Neural cell (in vitro differentiated cells): ENCODE measurements around the gene MECR. TPM values are rescaled to one million over a fixed set of nuclear protein-coding genes. Genes with fewer than 3 reads are reported as not detected.

Source experiments
- H2AFZ ChIP-seq: fragments of 200-600, 300-800 bp; sonication (generic), shearing (Covaris generic); 2 replicates; pipeline ENCODE4 v1.6.0; 2014; ENCODE audit warnings: low read depth, mild to moderate bottlenecking, antibody characterized with exemption, low read length, moderate library complexity
- H3F3A ChIP-seq: fragments of 200-600 bp; shearing (Covaris generic); 2 replicates; pipeline ENCODE4 v1.6.1; 2016; ENCODE audit warnings: mild to moderate bottlenecking, moderate library complexity, mixed read lengths, antibody characterized with exemption, low read length; ENCODE audit not compliant: insufficient read depth, poor library complexity, severe bottlenecking
- H3K27ac ChIP-seq: fragments of 200-600, 300-800 bp; sonication (generic), shearing (Covaris generic); 2 replicates; pipeline ENCODE4 v1.5.1; 2014; ENCODE audit warnings: mild to moderate bottlenecking, low read length, moderate library complexity
- H3K27me3 ChIP-seq: fragments of 300-800, 200-600 bp; sonication (generic), shearing (Covaris generic); 2 replicates; pipeline ENCODE4 v1.6.0; 2014; ENCODE audit warnings: mild to moderate bottlenecking, low read depth, low read length, moderate library complexity; ENCODE audit not compliant: insufficient read depth
- H3K36me3 ChIP-seq: fragments of 300-800, 200-600 bp; sonication (generic), shearing (Covaris generic); 2 replicates; pipeline ENCODE4 v1.5.1; 2014; ENCODE audit warnings: mild to moderate bottlenecking, antibody characterized with exemption, low read length, moderate library complexity; ENCODE audit not compliant: insufficient read depth
- H3K4me2 ChIP-seq: fragments of 300-800, 200-600 bp; sonication (generic), shearing (Covaris generic); 2 replicates; pipeline ENCODE4 v1.6.0; 2014; ENCODE audit warnings: mild to moderate bottlenecking, low read length
- H3K4me3 ChIP-seq: fragments of 300-800, 200-600 bp; sonication (generic), shearing (Covaris generic); 2 replicates; pipeline ENCODE4 v1.5.1; 2014; ENCODE audit warnings: mild to moderate bottlenecking, low read length, moderate library complexity
- H3K79me2 ChIP-seq: fragments of 200-600 bp; shearing (Covaris generic); replicated peaks from 2 replicates; pipeline ENCODE4 v1.6.0; 2014; ENCODE audit warnings: mild to moderate bottlenecking, low read length, moderate library complexity; ENCODE audit not compliant: insufficient read depth
- H3K9ac ChIP-seq: fragments of 300-800, 200-600 bp; sonication (generic), shearing (Covaris generic); 2 replicates; pipeline ENCODE4 v1.6.1; 2016; ENCODE audit warnings: mild to moderate bottlenecking, low read length, mixed read lengths
- H3K9me2 ChIP-seq: fragments of 200-600 bp; shearing (Covaris generic); 2 replicates; pipeline ENCODE4 v1.6.1; 2016; ENCODE audit warnings: mild to moderate bottlenecking, low read length, mixed read lengths; ENCODE audit not compliant: insufficient read depth
- H3K9me3 ChIP-seq: fragments of 200-600, 300-800 bp; sonication (generic), shearing (Covaris generic); 2 replicates; pipeline ENCODE4 v1.6.1; 2016; ENCODE audit warnings: mild to moderate bottlenecking, mixed run types, low read length, moderate library complexity, mixed read lengths
- H4K20me1 ChIP-seq: fragments of 200-600 bp; shearing (Covaris generic); 2 replicates; pipeline ENCODE4 v1.6.1; 2016; ENCODE audit warnings: mild to moderate bottlenecking, mixed run types; ENCODE audit not compliant: insufficient read depth
- EP300 ChIP-seq: fragments of 450-650 bp; conservative IDR thresholded peaks from 2 replicates; pipeline ENCODE4 v1.6.1; 2014; ENCODE audit warnings: antibody characterized with exemption, mild to moderate bottlenecking, moderate library complexity; ENCODE audit not compliant: poor library complexity, severe bottlenecking
- EZH2 ChIP-seq: fragments of 200-600, 300-800 bp; shearing (Covaris generic), sonication (generic); IDR thresholded peaks from 2 replicates; pipeline ENCODE4 v1.6.1; 2014; ENCODE audit warnings: antibody characterized with exemption, low read length, borderline replicate concordance, mild to moderate bottlenecking; ENCODE audit not compliant: insufficient read depth, poor library complexity, severe bottlenecking
- MXI1 ChIP-seq: fragments of 450-650 bp; conservative IDR thresholded peaks from 2 replicates; pipeline ENCODE4 v1.6.1; 2014; ENCODE audit warnings: antibody characterized with exemption, mild to moderate bottlenecking; ENCODE audit not compliant: poor library complexity, severe bottlenecking
- POLR2AphosphoS5 ChIP-seq: IDR thresholded peaks from 2 replicates; pipeline ENCODE4 v1.6.1; 2012
- RAD21 ChIP-seq: fragments of 450-650 bp; conservative IDR thresholded peaks from 2 replicates; pipeline ENCODE4 v1.6.1; 2014; ENCODE audit warnings: antibody characterized with exemption, mild to moderate bottlenecking, moderate library complexity
- REST ChIP-seq: IDR thresholded peaks from 2 replicates; pipeline ENCODE4 v1.6.1; 2012; ENCODE audit warnings: borderline replicate concordance
- SMC3 ChIP-seq: fragments of 450-650 bp; conservative IDR thresholded peaks from 2 replicates; pipeline ENCODE4 v1.6.1; 2014; ENCODE audit warnings: antibody characterized with exemption, mild to moderate bottlenecking, moderate library complexity; ENCODE audit not compliant: poor library complexity
- TAF1 ChIP-seq: IDR thresholded peaks from 2 replicates; pipeline ENCODE4 v1.6.1; 2012; ENCODE audit warnings: low read depth
- polyA plus RNA-seq: library from polyadenylated mRNA; depleted of rRNA; stranded (reverse); fragments of >200 nt; gene quantifications from 2 replicates; pipeline ENCODE4 v1.2.3, GENCODE V29; 2014
- TF ChIP-seq, protein P1 (sequence below): fragments of 450-650 bp; IDR thresholded peaks from 2 replicates; pipeline ENCODE4 v1.5.1; 2014; ENCODE audit warnings: antibody characterized with exemption, mild to moderate bottlenecking, moderate library complexity; ENCODE audit not compliant: poor library complexity, severe bottlenecking

Gene MECR
- polyA plus RNA-seq, 1 donor from 2014 or later = 14.0 TPM

GRCh38 chr1:29258189-29258975 is 27.6 kb upstream of the MECR start:
- Histone ChIP-seq H4K20me1 (no peaks in the 10 kb centered on the region), H3K79me2 (no peaks in the 10 kb centered on the region), H2AFZ (no peak overlapping the region), H3K9ac (no peak overlapping the region), H3K27ac (no peak overlapping the region), H3K9me3 (no peaks in the 10 kb centered on the region), H3K27me3 (peaks cover 23% of the 10 kb centered on the region), H3F3A (no peaks in the 10 kb centered on the region), H3K36me3 (no peaks in the 10 kb centered on the region), H3K9me2 (no peaks in the 10 kb centered on the region), H3K4me2 (no peak overlapping the region), H3K4me3 (no peak overlapping the region)
- TF ChIP-seq REST (no peak), EP300 (no peak), POLR2AphosphoS5 (no peak), SMC3 (no peak), RAD21 (no peak), MXI1 (no peak), TAF1 (no peak), EZH2 (no peak)
- TF ChIP-seq, protein P1, sequence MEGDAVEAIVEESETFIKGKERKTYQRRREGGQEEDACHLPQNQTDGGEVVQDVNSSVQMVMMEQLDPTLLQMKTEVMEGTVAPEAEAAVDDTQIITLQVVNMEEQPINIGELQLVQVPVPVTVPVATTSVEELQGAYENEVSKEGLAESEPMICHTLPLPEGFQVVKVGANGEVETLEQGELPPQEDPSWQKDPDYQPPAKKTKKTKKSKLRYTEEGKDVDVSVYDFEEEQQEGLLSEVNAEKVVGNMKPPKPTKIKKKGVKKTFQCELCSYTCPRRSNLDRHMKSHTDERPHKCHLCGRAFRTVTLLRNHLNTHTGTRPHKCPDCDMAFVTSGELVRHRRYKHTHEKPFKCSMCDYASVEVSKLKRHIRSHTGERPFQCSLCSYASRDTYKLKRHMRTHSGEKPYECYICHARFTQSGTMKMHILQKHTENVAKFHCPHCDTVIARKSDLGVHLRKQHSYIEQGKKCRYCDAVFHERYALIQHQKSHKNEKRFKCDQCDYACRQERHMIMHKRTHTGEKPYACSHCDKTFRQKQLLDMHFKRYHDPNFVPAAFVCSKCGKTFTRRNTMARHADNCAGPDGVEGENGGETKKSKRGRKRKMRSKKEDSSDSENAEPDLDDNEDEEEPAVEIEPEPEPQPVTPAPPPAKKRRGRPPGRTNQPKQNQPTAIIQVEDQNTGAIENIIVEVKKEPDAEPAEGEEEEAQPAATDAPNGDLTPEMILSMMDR = no peak

DNA sequence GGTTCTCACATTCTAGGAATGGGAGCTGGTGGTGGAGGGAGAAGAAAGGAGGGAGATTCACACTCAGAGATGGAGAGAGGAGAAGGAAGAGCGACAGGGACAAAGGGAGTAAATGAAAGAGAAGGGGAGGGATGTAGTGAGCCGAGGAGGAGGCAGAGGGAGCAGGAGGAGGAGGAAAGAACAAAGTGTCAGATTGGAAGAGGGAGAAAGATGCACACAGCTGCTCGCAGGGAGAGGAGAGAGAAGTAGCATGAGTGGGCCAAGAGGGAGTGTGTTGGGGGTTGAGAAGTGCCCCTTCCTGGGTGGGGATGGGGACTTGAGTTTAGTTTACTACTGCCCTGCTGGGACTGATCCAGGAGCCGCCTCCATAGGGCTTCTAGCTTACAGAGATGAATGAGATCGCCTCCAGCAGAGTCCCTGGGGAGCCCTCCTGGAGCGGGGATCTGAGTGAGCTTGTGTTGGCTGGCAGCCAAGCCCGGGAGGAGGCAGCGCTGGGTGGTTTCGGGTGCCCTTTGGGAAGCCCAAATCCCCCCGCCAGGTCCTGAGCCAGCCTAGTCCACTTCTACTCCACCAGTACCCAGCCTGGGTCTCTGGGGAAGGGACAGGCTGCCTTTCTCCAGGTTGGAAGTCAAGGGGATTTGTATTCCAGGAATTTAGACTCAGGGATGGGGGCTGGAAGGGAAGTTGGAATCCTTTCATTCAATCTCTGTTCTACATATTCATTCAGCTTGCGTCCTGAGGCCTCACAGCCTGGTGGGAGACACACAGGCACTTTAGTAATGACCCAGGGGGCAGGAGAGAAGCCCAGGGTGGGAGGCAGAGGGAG is 26.5 kb upstream of the MECR start:
- Histone ChIP-seq H2AFZ (no peak overlapping the region), H3F3A (no peaks in the 10 kb centered on the region), H3K27ac (no peak overlapping the region), H3K9me2 (no peaks in the 10 kb centered on the region), H3K27me3 (peaks cover 23% of the 10 kb centered on the region), H3K9ac (no peak overlapping the region), H4K20me1 (no peaks in the 10 kb centered on the region), H3K9me3 (no peaks in the 10 kb centered on the region), H3K4me3 (no peak overlapping the region), H3K36me3 (no peaks in the 10 kb centered on the region), H3K79me2 (no peaks in the 10 kb centered on the region), H3K4me2 (no peak overlapping the region)
- TF ChIP-seq POLR2AphosphoS5 (no peak), SMC3 (no peak)
